Measurements from ENCODE around the gene ATP1A4. TPM values are rescaled to one million over a fixed set of nuclear protein-coding genes. Genes with fewer than 3 reads are reported as not detected.

Gene ATP1A4
- total RNA-seq, 1 experiment from 2014 or later, result not detected

GRCh38 chr1:160134791-160135572, 16.4 kb upstream of the ATP1A4 start:
- no peaks in the 10 kb centered on the region for H3K27me3 ChIP-seq (ENCODE audit: control insufficient read depth, insufficient read depth, low read length)
- no peak overlapping the region for H3K4me3 ChIP-seq (ENCODE audit: low read depth in 2 of 2, low read length in 2 of 2)
- ChIA-PET POLR2A (no interaction called here), CTCF (no interaction called here)
- H3K36me3 ChIP-seq (ENCODE audit: control insufficient read depth, insufficient read depth, low read length), result no peaks in the 10 kb centered on the region
- TF ChIP-seq TCF7L2 (IDR thresholded peaks at IDR 0.05; ENCODE audit: low read depth, low read length) (no peak), POLR2AphosphoS5 (IDR thresholded peaks at IDR 0.05; ENCODE audit: low read depth, low read length) (no peak), CTCF (IDR thresholded peaks at IDR 0.05) (no peak), REST (IDR thresholded peaks at IDR 0.05; ENCODE audit: insufficient read depth in 1 of 2, low read depth in 2 of 2, low read length in 1 of 2) (no peak), SIN3A (IDR thresholded peaks at IDR 0.05; ENCODE audit: borderline replicate concordance, insufficient read depth, low read depth, low read length) (no peak)
- no peak overlapping the region for H3K27ac ChIP-seq (ENCODE audit: low read length)
- H3K4me1 ChIP-seq (ENCODE audit: control insufficient read depth, insufficient read depth, low read length), result no peaks in the 10 kb centered on the region
- intact Hi-C loops (cut with micrococcal nuclease; ENCODE audit: unreplicated experiment) (no loop called here), in situ Hi-C loops (cut with HindIII; ENCODE audit: low pct_unique_long_range_greater_than_20kb, low sequenced_read_pairs) (no loop called here)
- H3K9me3 ChIP-seq (ENCODE audit: control insufficient read depth, insufficient read depth, low read depth, low read length), result no peaks in the 10 kb centered on the region
- no TSS peak for BruUV-seq (replicated peaks)
- DNase-seq (ENCODE audit: low read depth, low spot score), result no peak
- ATAC-seq, result no peak

- Histone ChIP-seq H3K4me3 (ENCODE audit: low read depth in 2 of 2, low read length in 2 of 2) (no peak overlapping the region), H3K27ac (ENCODE audit: low read length) (no peak overlapping the region), H3K4me1 (ENCODE audit: control insufficient read depth, insufficient read depth, low read length) (no peaks in the 10 kb centered on the region), H3K9me3 (ENCODE audit: control insufficient read depth, insufficient read depth, low read depth, low read length) (no peaks in the 10 kb centered on the region), H3K27me3 (ENCODE audit: control insufficient read depth, insufficient read depth, low read length) (no peaks in the 10 kb centered on the region), H3K36me3 (ENCODE audit: control insufficient read depth, insufficient read depth, low read length) (no peaks in the 10 kb centered on the region)
- ChIA-PET CTCF (no interaction called here), POLR2A (no interaction called here)
- DNase-seq (ENCODE audit: low read depth, low spot score), result no peak
- BruUV-seq (replicated peaks), result no TSS peak
- ATAC-seq, result no peak
- in situ Hi-C loops (cut with HindIII; ENCODE audit: low pct_unique_long_range_greater_than_20kb, low sequenced_read_pairs), result no loop called here
- intact Hi-C loops (cut with micrococcal nuclease; ENCODE audit: unreplicated experiment), result no loop called here
- TF ChIP-seq CTCF (IDR thresholded peaks at IDR 0.05) (no peak), TCF7L2 (IDR thresholded peaks at IDR 0.05; ENCODE audit: low read depth, low read length) (no peak), REST (IDR thresholded peaks at IDR 0.05; ENCODE audit: insufficient read depth in 1 of 2, low read depth in 2 of 2, low read length in 1 of 2) (no peak), SIN3A (IDR thresholded peaks at IDR 0.05; ENCODE audit: borderline replicate concordance, insufficient read depth, low read depth, low read length) (no peak), POLR2AphosphoS5 (IDR thresholded peaks at IDR 0.05; ENCODE audit: low read depth, low read length) (no peak)
Observed at GRCh38 chr1:160136121-160136925, 15.1 kb upstream of the ATP1A4 start.

All from Panc1 (cell line).